Choroid plexus epithelial cell (primary cell): Measurements from ENCODE around the gene ABTB1.

ENCODE experiments used
- DNase-seq: peaks from one replicate; pipeline ENCODE4 v3.0.0-alpha.2; 2010; ENCODE audit warnings: low read depth
- H3K4me3 ChIP-seq: 2 replicates; pipeline ENCODE4 v1.5.1; 2011; ENCODE audit warnings: low read depth, mild to moderate bottlenecking, control low read depth, low read length, moderate library complexity
- TF ChIP-seq, protein P1 (sequence below): conservative IDR thresholded peaks from 2 replicates; pipeline ENCODE4 v1.5.1; 2011; ENCODE audit warnings: low read depth, mild to moderate bottlenecking, control low read depth, inconsistent platforms, low read length, moderate library complexity

ABTB1 gene

DNA sequence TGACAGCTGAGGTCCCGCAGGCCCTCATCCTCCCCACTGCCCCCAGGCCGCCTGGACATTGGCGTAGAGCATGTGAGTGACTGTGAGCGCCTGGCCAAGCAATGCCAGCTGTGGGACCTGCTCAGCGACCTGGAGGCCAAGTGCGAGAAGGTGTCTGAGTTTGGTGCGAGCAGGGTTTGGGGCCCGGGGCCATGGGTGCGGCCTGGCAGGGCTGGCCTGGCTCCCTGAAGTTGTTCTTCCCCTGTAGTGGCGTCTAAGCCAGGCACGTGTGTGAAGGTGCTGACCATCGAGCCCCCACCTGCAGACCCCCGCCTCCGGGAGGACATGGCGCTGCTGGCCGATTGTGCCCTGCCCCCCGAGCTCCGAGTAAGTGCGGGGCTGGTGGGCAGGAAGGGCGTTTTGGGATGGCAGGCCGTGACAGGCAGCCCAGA lies 4.2 kb downstream of the ABTB1 start:
- no peak for DNase-seq
- no peak overlapping the region for H3K4me3 ChIP-seq
- TF ChIP-seq, protein P1, sequence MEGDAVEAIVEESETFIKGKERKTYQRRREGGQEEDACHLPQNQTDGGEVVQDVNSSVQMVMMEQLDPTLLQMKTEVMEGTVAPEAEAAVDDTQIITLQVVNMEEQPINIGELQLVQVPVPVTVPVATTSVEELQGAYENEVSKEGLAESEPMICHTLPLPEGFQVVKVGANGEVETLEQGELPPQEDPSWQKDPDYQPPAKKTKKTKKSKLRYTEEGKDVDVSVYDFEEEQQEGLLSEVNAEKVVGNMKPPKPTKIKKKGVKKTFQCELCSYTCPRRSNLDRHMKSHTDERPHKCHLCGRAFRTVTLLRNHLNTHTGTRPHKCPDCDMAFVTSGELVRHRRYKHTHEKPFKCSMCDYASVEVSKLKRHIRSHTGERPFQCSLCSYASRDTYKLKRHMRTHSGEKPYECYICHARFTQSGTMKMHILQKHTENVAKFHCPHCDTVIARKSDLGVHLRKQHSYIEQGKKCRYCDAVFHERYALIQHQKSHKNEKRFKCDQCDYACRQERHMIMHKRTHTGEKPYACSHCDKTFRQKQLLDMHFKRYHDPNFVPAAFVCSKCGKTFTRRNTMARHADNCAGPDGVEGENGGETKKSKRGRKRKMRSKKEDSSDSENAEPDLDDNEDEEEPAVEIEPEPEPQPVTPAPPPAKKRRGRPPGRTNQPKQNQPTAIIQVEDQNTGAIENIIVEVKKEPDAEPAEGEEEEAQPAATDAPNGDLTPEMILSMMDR, result no peak

DNA sequence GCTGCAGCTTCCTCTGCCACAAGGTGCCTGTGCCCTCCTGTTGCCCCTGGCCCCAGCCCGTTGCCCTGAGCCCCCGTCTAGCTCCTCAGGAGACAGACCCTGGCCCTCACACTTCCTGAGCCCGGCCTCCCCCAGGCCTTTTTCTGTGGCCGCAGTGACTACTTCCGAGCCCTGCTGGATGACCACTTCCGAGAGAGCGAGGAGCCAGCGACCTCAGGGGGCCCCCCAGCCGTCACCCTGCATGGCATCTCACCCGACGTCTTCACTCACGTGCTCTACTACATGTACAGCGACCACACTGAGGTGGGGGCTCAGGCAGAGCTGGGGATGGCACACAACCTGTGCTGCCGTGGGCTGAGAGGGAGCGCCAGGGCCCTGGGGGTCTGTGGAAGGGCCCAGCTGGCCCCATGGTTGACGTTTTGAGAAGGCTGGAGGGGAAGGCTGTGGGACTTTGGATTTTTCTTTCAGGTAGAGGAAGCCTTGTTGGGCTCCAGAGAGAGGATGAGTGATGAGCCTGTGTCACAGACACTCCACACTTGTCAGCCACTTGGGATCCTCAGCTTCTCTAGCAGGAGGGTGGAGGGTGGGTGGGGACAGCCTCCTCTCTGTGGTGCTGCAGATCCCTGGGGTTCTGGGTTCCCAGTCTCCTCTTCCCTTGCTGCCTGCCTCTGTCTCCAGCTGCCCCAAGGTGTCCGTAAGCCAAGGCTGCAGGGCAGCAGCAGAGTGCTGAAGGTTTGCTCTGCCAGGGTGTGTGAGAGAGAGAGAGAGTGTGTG lies 5.0 kb downstream of the ABTB1 start:
- TF ChIP-seq, protein P1, result no peak
- no peak overlapping the region for H3K4me3 ChIP-seq
- DNase-seq, result no peak

GRCh38 chr3:127678315-127678599 lies 5.5 kb downstream of the ABTB1 start:
- TF ChIP-seq, protein P1, result no peak
- DNase-seq, result no peak
- no peak overlapping the region for H3K4me3 ChIP-seq

DNA sequence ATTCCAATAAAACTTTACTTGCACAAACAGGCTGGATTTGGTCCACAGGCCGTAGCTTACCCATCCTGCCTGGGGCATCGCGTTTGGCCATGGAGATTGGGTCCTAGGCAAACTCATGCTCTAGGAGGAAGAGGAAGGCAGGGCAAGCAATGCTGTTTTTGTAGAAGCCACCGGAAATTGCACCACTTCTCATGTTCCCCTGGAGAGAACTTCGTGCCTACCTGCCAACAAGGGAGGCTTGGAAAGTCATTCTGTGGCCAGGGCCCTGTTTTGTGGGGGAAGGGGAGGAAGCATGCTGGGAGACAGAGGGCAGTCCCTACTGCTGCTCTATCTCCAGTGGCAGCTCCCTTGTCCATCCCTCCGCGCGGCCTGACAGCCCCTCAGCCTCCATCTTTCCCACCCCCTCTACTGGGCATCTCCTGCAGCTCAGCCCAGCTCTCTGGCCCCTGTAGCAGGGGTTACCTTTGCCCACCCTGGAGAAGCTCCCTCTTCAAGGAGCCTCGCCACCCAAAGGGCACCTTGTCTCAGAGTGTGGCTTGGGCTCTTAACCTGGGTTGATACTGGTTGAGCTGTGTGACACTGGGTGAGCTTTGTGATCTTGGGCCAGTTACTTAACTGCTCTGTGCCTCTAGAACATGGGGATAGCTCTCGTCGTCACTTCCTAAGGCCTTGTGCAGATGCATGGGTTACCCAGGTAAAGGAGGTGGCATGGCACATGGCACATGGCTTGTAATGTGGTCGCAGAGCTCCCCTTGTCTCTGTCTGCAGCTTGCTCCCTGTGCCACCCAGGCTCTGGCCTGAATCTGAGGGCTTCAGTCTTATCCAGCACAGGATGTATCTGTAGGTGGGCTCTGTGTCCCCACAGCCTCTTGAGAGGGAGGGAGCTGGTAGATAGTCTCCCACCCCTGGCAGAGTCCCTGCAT lies 6.1 kb downstream of the ABTB1 start:
- no peak overlapping the region for H3K4me3 ChIP-seq
- no peak for DNase-seq
- TF ChIP-seq, protein P1, result no peak

GRCh38 chr3:127679534-127680145 lies 6.9 kb downstream of the ABTB1 start:
- no peak overlapping the region for H3K4me3 ChIP-seq
- DNase-seq, result no peak
- TF ChIP-seq, protein P1, result peak; percentile 21

DNA sequence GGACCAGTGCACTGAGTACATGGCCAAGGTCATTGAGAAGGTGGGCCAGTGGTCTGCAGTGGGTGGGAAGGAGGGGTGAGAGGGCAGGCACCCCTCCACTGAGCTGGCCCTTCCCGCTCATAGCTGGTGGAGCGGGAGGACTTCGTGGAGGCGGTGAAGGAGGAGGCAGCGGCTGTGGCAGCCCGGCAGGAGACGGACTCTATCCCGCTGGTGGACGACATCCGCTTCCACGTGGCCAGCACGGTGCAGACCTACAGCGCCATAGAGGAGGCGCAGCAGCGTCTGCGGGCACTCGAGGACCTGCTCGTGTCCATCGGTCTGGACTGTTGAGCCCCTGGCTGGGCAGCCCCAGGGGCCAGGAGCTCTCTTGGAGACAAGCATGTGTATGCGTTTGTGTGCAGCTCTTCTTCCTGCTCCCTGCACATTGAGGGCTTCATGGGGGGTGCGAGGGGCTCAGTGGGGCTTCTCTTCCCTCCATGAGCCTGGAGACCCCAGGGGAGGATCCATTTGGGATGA lies 7.5 kb downstream of the ABTB1 start:
- no peak overlapping the region for H3K4me3 ChIP-seq
- DNase-seq, result no peak
- TF ChIP-seq, protein P1, result no peak
